H9 (cell line): ENCODE results near the gene SRBD1. TPM values are rescaled to one million over a fixed set of nuclear protein-coding genes. Genes with fewer than 3 reads are reported as not detected.

Experiments used
- DNase-seq: peaks from one replicate; pipeline ENCODE4 v3.0.0-alpha.2; 2017
- H2AFZ ChIP-seq: one replicate; pipeline ENCODE4 v1.6.1; 2013; ENCODE audit warnings: mild to moderate bottlenecking, low read length, control low read depth, moderate library complexity
- H2AK5ac ChIP-seq: 2 replicates; pipeline ENCODE4 v1.6.1; 2013; ENCODE audit warnings: low read length, control low read depth, mixed read lengths; ENCODE audit not compliant: insufficient read length
- H2BK120ac ChIP-seq: one replicate; pipeline ENCODE4 v1.6.1; 2013; ENCODE audit warnings: low read depth, mild to moderate bottlenecking, low read length, control low read depth, inconsistent platforms; ENCODE audit not compliant: poor library complexity, severe bottlenecking
- H2BK12ac ChIP-seq: 2 replicates; pipeline ENCODE4 v1.6.1; 2013; ENCODE audit warnings: low read length, control low read depth, mixed read lengths, low read depth; ENCODE audit not compliant: insufficient read length
- H2BK15ac ChIP-seq: 2 replicates; pipeline ENCODE4 v1.6.1; 2013; ENCODE audit warnings: low read depth, low read length, control low read depth
- H2BK20ac ChIP-seq: one replicate; pipeline ENCODE4 v1.6.1; 2013; ENCODE audit warnings: low read depth, mild to moderate bottlenecking, low read length, control low read depth, inconsistent platforms; ENCODE audit not compliant: poor library complexity, severe bottlenecking
- H2BK5ac ChIP-seq: 2 replicates; pipeline ENCODE4 v1.6.1; 2013; ENCODE audit warnings: low read length, control low read depth, mixed read lengths; ENCODE audit not compliant: insufficient read length
- H3K14ac ChIP-seq: 2 replicates; pipeline ENCODE4 v1.6.1; 2013; ENCODE audit warnings: low read length, control low read depth; ENCODE audit not compliant: insufficient read depth
- H3K18ac ChIP-seq: 2 replicates; pipeline ENCODE4 v1.6.1; 2013; ENCODE audit warnings: low read depth, mild to moderate bottlenecking, mixed read lengths, low read length, control low read depth; ENCODE audit not compliant: insufficient read length
- H3K23ac ChIP-seq: 2 replicates; pipeline ENCODE4 v1.6.1; 2013; ENCODE audit warnings: low read length, control low read depth, mixed read lengths, low read depth; ENCODE audit not compliant: insufficient read length
- H3K23me2 ChIP-seq: 2 replicates; pipeline ENCODE4 v1.6.1; 2013; ENCODE audit warnings: low read depth, mild to moderate bottlenecking, mixed read lengths, low read length, control low read depth; ENCODE audit not compliant: insufficient read length, poor library complexity, severe bottlenecking
- H3K27ac ChIP-seq: 2 replicates; pipeline ENCODE4 v1.5.1; 2013; ENCODE audit warnings: low read length, control low read depth, mixed read lengths, low read depth; ENCODE audit not compliant: insufficient read length
- H3K27me3 ChIP-seq: 2 replicates; pipeline ENCODE4 v1.6.1; 2013; ENCODE audit warnings: low read length, control low read depth, inconsistent platforms; ENCODE audit not compliant: insufficient read depth
- H3K4ac ChIP-seq: 2 replicates; pipeline ENCODE4 v1.6.1; 2013; ENCODE audit warnings: low read depth, mild to moderate bottlenecking, control low read depth, inconsistent platforms, low read length, moderate library complexity
- H3K4me1 ChIP-seq: 2 replicates; pipeline ENCODE4 v1.6.1; 2013; ENCODE audit warnings: low read length, control low read depth, inconsistent platforms; ENCODE audit not compliant: insufficient read depth
- H3K4me2 ChIP-seq: 2 replicates; pipeline ENCODE4 v1.6.1; 2013; ENCODE audit warnings: low read length, control low read depth, mixed read lengths; ENCODE audit not compliant: insufficient read length, insufficient read depth
- H3K56ac ChIP-seq: 2 replicates; pipeline ENCODE4 v1.6.1; 2013; ENCODE audit warnings: low read depth, mild to moderate bottlenecking, mixed read lengths, low read length, control low read depth; ENCODE audit not compliant: insufficient read length
- H3K79me1 ChIP-seq: 2 replicates; pipeline ENCODE4 v1.6.1; 2013; ENCODE audit warnings: low read depth, mild to moderate bottlenecking, moderate library complexity, low read length, control low read depth, inconsistent platforms; ENCODE audit not compliant: insufficient read depth, poor library complexity, severe bottlenecking
- H3K79me2 ChIP-seq: 2 replicates; pipeline ENCODE4 v1.6.1; 2013; ENCODE audit warnings: low read length, control low read depth, inconsistent platforms; ENCODE audit not compliant: insufficient read depth
- H3K9ac ChIP-seq: 2 replicates; pipeline ENCODE4 v1.6.1; 2013; ENCODE audit warnings: low read length, control low read depth, mixed read lengths; ENCODE audit not compliant: insufficient read length; ENCODE audit errors: extremely low read depth
- H3K9me3 ChIP-seq: one replicate; pipeline ENCODE4 v1.6.1; 2013; ENCODE audit warnings: low read depth, low read length, inconsistent platforms; ENCODE audit not compliant: control insufficient read depth
- H3T11ph ChIP-seq: one replicate; pipeline ENCODE4 v1.6.1; 2013; ENCODE audit warnings: mild to moderate bottlenecking, low read length, control low read depth, inconsistent platforms
- H4K20me1 ChIP-seq: one replicate; pipeline ENCODE4 v1.6.1; 2013; ENCODE audit not compliant: control insufficient read depth, insufficient read length, insufficient read depth
- H4K5ac ChIP-seq: 2 replicates; pipeline ENCODE4 v1.6.1; 2013; ENCODE audit warnings: low read depth, mild to moderate bottlenecking, mixed read lengths, low read length, control low read depth; ENCODE audit not compliant: insufficient read length
- H4K8ac ChIP-seq: replicated peaks from 2 replicates; pipeline ENCODE4 v1.6.1; 2013; ENCODE audit warnings: low read length, control low read depth, mixed read lengths, low read depth; ENCODE audit not compliant: insufficient read length
- H4K91ac ChIP-seq: 2 replicates; pipeline ENCODE4 v1.6.1; 2013; ENCODE audit warnings: low read depth, mild to moderate bottlenecking, moderate library complexity, mixed read lengths, low read length, control low read depth; ENCODE audit not compliant: insufficient read length
- H3K27ac Mint-ChIP-seq, 3 experiments: 2 replicates in 2 of 3; 3 replicates in 1 of 3; pipeline ENCODE4 v1.8.0; 2020 to 2021; ENCODE audit warnings: mixed read lengths in 3 of 3, mild to moderate bottlenecking in 1 of 3, moderate library complexity in 1 of 3
- H3K27me3 Mint-ChIP-seq: 2 replicates; pipeline ENCODE4 v1.8.0; 2021; ENCODE audit warnings: low read depth, mild to moderate bottlenecking, moderate library complexity, mixed read lengths
- H3K36me3 Mint-ChIP-seq, 3 experiments: 2 replicates in 2 of 3; 3 replicates in 1 of 3; pipeline ENCODE4 v1.8.0; 2020 to 2021; ENCODE audit warnings: low read depth in 3 of 3, mixed read lengths in 3 of 3; ENCODE audit not compliant: insufficient read depth in 1 of 3
- H3K4me1 Mint-ChIP-seq, 2 experiments: 2 replicates each; pipeline ENCODE4 v1.8.0; 2020; ENCODE audit warnings: mixed read lengths in 2 of 2
- H3K4me3 Mint-ChIP-seq, 2 experiments: 2 replicates in 1 of 2; 3 replicates in 1 of 2; pipeline ENCODE4 v1.8.0; 2020 to 2021; ENCODE audit warnings: mild to moderate bottlenecking in 2 of 2, mixed read lengths in 2 of 2, moderate library complexity in 1 of 2
- H3K9me3 Mint-ChIP-seq, 2 experiments: 2 replicates in 1 of 2; 3 replicates in 1 of 2; pipeline ENCODE4 v1.8.0; 2020; ENCODE audit warnings: mild to moderate bottlenecking in 2 of 2, mixed read lengths in 2 of 2, moderate library complexity in 1 of 2
- WGBS: extraction: QIAGEN DNeasy Blood & Tissue Kit; methylation state at CpG from one replicate; pipeline ENCODE4 v1.1.7; 2013; ENCODE audit warnings: missing lambda C conversion rate, low lambda C conversion rate, mixed read lengths; ENCODE audit not compliant: insufficient read length; ENCODE audit errors: extremely low coverage; 5-methylcytosine and 5-hydroxymethylcytosine counted together
- total RNA-seq: library from RNA; stranded (reverse); gene quantifications from 2 replicates; pipeline ENCODE4 v1.2.1, GENCODE V29; 2021
- TF ChIP-seq, protein P1 (sequence below): fragments of 200-600 bp; sonication (generic); conservative IDR thresholded peaks from 3 replicates; pipeline ENCODE4 v1.8.0; 2021; ENCODE audit warnings: antibody characterized with exemption, mild to moderate bottlenecking

SRBD1 gene
- total RNA-seq, 1 experiment from 2014 or later, result 18.3 TPM

DNA sequence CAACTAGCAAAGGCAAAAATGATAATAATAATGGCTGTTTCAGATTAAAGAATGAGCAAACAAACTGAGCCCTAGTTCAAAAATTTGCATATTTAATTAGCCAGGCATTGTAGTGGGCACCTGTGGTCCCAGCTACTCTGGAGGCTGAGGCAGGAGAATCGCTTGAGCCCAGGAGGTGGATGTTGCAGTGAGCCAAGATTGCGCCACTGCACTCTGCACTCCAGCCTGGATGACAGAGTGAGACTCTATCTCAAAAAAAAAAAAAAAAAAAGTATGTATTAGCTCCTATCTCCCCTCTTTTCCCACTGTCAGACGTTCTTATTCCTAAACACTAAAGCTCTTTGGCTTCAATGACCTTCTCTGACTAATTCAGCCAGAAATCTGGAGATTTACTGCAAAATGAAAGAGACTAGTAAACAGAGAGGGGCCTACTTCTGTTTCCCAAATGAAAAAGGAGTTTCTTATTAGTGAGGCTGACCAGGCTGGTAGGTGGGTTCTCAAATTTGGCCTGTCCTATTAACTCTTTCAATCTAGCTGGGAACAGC, 3.9 kb upstream of the SRBD1 start:
- no peak overlapping the region for H2BK120ac ChIP-seq
- H3K79me2 ChIP-seq, result no peaks in the 10 kb centered on the region; the same call in 1 of the 2 replicates
- H2BK12ac ChIP-seq, result no peak overlapping the region
- no CpG with 5 or more reads among the region's 3 CpGs for WGBS
- no peak overlapping the region for H4K5ac ChIP-seq
- no peak overlapping the region for H3K9ac ChIP-seq
- no peak overlapping the region for H2BK5ac ChIP-seq
- no peak overlapping the region for H4K8ac ChIP-seq
- no peak overlapping the region for H3T11ph ChIP-seq
- no peaks in the 10 kb centered on the region for H3K9me3 ChIP-seq
- H3K4me1 ChIP-seq, result no peaks in the 10 kb centered on the region
- H3K4ac ChIP-seq, result no peak overlapping the region
- no peak for DNase-seq
- Mint-ChIP-seq H3K27me3 (no peaks in the 10 kb centered on the region), H3K27ac (no peak overlapping the region), H3K4me1 (peaks cover 16 to 21% of the 10 kb centered on the region in 2 experiments), H3K9me3 (no peaks in the 10 kb centered on the region), H3K4me3 (no peak overlapping the region), H3K36me3 (no peaks in the 10 kb centered on the region)
- H2BK20ac ChIP-seq, result no peak overlapping the region
- H3K27ac ChIP-seq, result no peak overlapping the region
- no peak overlapping the region for H4K91ac ChIP-seq
- H3K18ac ChIP-seq, result no peak overlapping the region
- H3K23me2 ChIP-seq, result no peaks in the 10 kb centered on the region
- no peaks in the 10 kb centered on the region for H3K79me1 ChIP-seq
- H3K56ac ChIP-seq, result no peak overlapping the region
- no peak overlapping the region for H3K23ac ChIP-seq
- H2AK5ac ChIP-seq, result no peak overlapping the region
- H4K20me1 ChIP-seq, result no peaks in the 10 kb centered on the region
- H2AFZ ChIP-seq, result no peak overlapping the region
- H2BK15ac ChIP-seq, result no peak overlapping the region
- H3K14ac ChIP-seq, result no peak overlapping the region
- H3K27me3 ChIP-seq, result no peaks in the 10 kb centered on the region
- TF ChIP-seq, protein P1, sequence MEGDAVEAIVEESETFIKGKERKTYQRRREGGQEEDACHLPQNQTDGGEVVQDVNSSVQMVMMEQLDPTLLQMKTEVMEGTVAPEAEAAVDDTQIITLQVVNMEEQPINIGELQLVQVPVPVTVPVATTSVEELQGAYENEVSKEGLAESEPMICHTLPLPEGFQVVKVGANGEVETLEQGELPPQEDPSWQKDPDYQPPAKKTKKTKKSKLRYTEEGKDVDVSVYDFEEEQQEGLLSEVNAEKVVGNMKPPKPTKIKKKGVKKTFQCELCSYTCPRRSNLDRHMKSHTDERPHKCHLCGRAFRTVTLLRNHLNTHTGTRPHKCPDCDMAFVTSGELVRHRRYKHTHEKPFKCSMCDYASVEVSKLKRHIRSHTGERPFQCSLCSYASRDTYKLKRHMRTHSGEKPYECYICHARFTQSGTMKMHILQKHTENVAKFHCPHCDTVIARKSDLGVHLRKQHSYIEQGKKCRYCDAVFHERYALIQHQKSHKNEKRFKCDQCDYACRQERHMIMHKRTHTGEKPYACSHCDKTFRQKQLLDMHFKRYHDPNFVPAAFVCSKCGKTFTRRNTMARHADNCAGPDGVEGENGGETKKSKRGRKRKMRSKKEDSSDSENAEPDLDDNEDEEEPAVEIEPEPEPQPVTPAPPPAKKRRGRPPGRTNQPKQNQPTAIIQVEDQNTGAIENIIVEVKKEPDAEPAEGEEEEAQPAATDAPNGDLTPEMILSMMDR, result no peak
- H3K4me2 ChIP-seq, result no peak overlapping the region
